HG03575 (cell line): ENCODE data around the gene JAK2.
"Not testable (repeated sequence)": the region's sequence is repeated elsewhere in the genome, so short reads cannot be mapped to it uniquely, and the experiment has no call there.

Source experiments
- ATAC-seq: cut with Tn5 transposase; IDR thresholded peaks from one replicate; pipeline ENCODE4 v1.9.1; 2021; ENCODE audit not compliant: unreplicated experiment, insufficient number of reproducible peaks, low FRiP score; ENCODE audit errors: extremely low read depth

JAK2 gene

DNA sequence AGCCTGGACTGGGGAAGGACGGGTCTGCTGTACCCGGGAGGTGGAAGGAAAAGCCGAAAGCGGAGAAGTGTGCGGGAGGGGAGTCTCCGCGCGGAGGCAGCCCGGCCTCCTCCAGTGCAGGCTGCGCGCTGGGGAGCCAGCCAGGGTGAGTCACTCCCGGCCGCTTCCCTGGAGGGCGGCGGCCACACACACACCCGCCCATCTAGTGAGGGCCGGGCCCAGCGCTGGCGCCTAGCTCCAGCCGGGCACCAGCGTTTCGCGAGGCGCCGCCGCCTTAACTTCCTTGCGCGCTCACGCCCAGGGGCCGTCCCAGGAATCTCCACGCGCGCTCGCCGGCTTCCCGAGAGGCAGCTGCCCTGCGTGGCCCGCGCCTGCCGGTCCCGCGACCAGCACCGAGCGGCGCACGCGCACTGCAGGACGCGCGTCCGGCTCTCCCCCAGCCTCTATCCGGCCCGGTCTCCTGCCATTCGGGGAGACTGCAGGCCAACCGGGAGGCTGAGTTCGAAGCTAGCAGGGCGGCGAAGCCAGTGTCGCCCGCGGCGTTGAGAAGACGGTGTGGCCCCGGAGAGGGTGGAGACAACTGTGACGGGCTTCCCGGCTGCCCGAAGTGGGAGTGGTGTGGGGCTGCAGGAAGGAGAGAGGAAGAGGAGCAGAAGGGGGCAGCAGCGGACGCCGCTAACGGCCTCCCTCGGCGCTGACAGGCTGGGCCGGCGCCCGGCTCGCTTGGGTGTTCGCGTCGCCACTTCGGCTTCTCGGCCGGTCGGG, at the start of gene JAK2:
Gene JAK2 (plus strand): TSS at position 652 of the 765 bp plus-strand sequence. CDS start 36,716 bp downstream, outside the sequence.
- peak; percentile 34 for ATAC-seq

DNA sequence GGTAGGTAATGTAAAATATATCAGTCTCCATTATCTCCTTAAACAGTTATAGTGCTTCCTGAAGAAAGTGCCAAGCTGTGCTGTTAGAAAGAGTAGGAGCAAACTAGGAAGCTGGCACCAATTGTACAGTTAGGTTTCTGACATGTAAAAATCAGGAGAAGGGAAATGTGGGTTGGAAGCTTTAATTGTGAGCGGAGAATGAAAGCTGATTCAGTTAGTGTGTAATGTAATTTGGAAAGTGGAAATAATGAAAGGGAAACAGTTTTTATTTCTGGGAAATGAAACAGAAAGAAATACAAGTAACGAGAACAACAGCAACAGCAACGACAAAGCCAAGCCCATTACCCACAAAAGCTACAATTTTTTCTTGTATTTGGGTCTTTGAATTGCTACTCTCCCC, 48.8 kb upstream of the JAK2 start:
- ATAC-seq = no peak

DNA sequence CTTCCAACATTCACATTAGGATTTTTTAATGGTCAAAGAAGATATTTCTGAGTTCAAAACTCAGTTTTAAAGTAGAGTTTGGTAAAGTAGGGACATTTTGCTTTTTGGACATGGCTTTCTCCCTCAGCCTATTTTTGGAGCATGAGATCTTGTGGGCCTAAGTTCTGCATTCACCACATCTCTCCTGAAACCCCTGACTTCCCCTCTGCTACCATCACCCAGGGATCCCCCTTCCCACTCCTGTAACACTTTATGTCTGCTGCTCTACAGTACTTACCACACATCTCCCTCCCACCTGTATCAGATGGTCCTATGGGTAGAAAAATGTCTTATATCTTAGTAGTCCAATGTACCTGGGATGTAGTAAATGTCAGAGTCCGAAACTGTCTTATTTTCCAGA, 48.2 kb upstream of the JAK2 start:
- ATAC-seq = peak; percentile 29

DNA sequence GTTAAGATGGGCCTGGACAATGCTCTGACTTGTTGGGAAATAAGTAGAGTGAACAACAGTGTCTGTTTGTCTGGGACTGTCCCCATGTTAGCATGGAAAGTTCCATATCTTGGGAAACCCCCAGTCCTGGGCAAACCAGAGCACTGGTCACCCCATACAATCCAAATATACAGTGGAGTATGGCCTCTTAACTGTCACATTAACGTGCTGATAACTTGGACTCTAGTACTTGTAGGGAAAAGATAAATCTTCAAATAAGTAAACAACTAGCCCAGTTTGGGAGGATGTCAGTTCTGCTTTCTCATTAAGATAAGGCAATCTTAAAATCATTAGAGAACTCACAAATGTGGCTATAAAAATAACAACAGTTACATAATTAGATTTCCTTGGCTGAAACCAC, 47.6 kb upstream of the JAK2 start:
- ATAC-seq = no peak

DNA sequence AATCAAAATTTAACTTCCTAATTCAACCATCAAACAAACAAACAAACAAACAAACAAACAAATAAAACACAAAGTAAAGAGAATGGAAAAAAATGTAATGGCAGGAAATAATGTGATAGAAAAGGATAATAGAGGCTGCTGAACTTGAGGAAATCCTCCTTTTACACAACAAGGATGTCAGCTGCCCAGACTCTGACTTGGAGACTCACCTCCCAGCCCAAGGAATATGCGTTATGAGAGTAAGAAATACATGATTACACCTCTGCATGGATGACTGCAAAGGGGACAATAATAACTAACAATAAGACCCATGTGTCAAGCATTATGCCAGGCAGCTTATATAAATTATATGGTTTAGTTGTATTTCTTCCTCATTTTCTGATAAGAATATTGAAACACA, 46.6 kb upstream of the JAK2 start:
- no peak for ATAC-seq

DNA sequence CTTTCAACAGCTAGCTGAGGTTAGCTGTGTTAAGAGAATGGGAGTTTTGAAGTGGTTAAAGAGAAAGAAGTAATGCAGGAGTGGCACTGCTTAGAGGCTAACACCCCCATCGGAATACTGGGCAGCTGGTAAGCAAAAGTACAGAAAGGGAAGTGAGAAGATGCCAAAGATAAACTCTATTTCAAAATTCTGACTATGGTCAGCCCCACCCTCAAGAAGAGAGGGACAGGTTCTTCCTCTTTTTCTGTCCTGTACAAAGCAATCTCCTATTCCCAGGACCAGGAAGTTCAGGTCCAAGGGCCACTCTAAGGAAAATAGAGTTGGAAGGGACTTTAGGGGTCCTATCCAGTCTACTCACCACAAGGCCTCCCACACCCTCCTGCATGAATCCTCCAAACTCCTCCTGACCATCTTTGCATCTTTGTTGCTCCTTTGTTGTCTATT, 45.9 kb upstream of the JAK2 start:
- ATAC-seq = peak; percentile 77

DNA sequence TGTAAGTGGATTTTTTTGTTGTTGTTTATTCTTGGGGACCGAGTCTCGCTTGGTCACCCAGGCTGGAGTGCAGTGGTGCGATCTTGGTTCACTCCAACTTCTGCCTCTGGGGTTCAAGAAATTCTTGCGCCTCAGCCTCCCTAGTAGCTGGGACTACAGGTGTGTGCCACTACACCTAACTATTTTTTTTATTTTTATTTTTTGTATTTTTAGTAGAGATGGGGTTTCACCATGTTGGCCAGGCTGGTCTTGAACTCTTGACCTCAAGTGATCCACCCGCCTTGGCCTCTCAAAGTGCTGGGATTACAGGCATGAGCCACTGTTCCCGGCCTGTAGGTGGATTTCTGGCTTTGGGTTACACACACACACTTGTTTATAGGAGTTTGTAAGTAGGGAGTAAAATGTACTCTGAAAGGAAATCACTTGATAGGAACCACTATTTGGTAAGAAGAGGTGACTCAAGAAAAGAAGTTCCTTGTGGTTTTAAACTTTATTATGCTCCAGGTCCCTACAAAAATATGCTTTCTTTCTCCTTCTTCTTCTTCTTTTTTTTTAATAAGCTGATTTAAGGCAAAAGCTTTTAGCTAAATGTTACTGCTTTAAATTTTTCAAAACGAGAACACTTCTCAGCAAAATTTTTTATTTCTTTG, 42.9 kb upstream of the JAK2 start:
- ATAC-seq = not testable (repeated sequence)

DNA sequence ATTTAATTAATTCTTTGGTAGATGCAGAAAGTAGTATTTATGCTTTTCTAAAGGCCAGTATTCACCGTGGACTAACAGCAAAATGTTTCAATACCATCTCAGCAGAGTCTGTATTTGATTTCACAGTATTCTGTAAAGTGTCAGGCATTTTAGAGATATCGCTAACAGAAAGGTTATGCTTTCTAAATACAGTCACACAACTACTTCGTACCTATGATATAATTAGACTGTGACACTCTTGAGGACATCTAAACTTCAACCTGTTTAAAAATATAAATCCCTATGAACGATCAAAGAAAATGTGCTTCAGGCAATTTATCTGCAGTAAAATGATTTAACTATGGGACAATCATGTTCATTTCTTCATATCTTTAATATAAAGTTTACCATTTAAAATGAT, 41.7 kb upstream of the JAK2 start:
- no peak for ATAC-seq

DNA sequence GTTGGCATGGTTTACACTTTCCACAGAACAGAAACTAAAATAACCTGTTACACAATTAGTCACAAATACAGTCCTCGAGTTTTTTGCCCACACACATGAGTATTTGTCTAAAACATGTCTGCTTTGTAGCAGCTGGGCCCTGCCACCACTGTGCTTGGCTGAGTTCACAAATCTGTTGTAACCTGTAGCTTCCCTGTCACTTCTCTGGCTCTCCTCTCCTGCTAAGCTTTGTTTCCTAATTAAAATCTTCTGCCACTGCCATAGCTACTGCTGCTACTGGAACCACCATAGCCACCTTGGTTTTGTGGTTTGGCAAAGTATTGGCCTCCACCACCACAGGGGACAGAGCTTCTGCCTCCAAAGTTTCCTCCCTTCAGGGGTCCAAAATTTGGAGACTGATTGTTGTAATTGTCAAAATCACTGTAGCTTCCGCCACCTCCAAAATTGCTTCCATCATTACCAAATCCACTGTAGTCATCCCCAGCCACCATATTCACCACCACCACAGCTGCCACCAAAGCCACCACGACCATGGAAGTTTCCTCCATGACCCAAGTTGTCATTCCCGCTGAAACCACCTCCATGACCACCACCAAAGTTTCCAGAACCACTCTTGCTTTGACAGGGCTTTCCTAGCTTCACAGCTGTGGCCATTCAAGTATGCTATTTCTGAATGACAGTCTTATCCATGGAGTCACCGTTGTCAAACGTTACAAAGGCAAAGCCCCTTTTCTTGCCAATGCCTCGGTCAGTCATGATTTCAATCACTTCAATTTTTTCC, 40.5 kb upstream of the JAK2 start:
- not testable (repeated sequence) for ATAC-seq

DNA sequence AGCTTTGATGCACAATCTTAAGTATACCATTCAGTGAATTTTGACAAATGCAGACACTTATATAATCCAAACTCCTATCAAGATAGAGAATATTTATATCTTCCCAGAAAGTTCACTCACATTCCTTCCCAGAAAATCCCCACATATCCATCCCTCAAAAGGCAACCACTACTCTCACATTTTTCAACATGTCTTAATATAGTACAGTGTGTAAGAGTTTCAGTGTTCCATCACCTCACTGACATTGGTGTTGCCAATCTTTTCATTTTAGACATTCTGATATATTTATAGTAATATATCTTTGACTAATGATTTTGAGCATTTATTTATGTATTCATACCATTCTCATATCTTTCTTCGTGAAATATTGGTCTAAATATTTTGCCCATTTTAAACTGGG, 38.1 kb upstream of the JAK2 start:
- ATAC-seq = no peak

DNA sequence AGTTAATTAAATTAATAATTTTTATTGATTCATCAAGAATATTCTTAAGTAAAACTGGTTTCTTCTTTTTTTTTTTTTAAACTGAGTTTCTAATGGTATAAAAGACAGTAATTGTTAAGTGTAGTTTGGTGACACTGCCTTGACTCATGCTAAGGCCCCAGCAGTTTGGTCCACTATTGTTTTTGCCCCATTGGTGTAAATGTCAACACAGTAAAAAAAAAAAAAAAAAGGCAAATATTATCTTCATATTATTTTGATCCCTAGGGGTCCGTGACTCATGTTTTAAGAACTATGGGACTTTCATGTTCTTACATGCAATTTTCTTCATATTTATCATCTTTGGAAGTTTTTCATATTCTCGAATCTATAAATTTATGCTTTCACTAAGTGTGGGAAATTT, 29.2 kb upstream of the JAK2 start:
- no peak for ATAC-seq

DNA sequence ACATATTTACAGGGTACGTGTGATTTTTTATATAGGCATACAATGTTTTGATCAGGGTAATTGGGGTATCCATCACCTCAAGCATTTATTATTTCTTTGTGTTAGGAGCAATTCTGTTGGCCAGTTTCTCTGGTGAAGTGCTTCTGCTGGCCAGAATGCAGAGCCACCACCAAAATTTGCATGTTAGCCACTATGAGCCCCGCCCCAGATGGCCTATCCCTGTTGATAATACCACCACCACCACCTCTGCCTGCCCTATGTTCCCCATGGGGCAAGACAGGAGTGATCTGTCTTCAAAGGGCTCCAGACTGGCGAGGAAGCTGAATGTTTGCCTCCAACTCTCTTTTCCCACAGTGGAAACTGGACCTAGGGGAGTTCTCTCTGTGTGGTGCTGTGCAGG, 26.0 kb upstream of the JAK2 start:
- ATAC-seq = no peak

DNA sequence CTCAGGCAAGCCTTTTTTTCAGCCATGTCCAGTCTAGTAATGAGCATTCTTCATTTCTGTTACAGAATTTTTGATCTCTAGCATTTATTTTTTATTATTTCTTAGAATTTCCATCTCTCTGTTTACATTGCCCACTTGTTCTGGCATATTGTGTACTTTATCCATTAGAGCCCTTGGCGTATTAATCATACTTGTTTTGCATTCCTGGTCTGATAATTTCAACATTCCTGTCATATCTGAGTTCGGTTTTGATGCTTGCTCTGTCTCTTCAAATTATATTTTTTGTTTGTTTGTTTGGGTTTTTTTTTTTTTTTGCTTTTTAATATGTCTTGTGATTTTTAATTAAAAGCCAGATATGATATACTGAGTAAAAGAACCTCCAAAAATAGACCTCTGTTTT, 23.0 kb upstream of the JAK2 start:
- ATAC-seq = no peak

DNA sequence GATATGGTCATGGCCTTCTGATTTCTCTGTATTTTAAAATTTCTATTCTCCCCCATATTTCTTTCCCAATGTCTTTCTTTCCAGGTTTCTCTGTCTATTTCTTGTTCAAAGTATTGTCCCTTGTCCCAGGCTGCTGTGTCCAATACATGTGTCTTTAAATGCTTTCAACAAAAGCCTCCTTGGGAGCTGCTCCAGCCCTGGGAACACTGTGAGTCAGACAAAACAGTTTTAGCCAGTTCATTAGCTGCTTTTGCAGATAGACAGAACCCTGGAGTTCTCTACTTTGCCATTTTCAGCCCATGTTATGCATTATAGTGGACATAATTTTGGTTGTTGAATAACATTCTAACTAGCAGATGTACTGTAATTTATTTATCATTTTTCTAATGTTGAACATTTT, 20.5 kb upstream of the JAK2 start:
- no peak for ATAC-seq

DNA sequence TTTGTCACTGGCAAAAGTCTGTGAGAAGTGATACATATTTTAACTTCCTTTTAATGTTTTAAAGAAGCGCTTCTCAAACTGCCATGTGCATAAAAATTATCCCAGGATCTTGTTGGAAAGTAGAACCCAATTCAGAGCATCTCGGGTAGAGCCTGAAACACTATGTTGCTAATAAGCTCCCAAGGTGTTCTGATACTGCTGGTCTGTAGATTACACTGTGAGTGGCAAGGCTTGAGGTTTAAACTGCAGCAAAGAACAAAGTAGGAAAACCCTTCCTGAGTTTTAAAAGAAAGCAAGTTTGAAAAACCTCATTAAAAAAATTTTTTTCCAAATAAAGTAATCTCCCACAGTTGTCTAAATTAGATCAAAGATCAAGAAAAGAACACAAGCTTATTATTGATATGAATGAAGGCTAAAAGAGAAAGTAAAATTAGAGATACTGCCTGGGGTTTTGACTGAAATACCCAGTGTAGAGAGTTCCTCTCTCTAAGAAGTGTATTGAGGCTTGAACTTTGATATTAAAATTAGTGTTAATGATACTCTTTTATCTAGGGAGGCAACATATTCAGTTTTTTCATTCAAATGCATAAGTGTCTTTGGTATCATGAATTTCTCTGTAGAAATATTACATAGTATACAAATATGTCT, 19.8 kb upstream of the JAK2 start:
- ATAC-seq = no peak

DNA sequence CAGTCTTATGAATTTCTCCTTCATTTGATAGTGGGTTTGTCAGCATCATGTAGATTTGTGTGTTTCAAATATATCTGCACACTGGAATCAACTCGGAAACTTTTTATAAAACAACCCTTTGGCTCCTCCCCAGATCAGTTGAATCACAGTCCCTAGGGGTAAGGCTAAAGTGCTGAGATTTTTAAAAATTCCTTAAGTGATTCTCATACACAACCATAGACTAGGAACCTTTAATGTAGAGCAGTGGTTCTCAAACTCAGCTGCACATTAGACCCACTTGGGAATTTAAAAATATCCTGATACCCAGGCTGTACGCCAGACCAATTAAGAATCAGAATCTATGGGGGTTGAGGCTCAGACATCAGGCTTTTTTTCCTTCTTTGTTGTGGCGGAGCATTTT, 17.5 kb upstream of the JAK2 start:
- no peak for ATAC-seq

DNA sequence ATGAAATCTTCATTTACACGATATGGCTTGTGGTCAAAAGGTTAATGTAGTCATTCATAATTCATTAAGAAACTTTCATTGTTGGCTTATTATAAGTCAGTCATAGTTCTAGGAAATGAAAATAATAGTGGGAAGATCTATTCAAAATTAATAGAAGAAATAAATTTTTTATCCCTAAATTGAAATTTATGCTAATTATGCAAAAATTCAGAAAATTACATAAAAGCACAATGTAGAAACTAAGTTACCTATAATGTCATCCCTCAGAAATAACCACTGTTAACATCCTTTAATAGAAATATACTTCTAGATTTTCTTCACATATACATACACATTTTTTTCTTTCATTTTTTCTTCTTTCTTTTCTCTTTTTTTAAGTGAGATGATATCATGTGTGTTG, 15.9 kb upstream of the JAK2 start:
- ATAC-seq = no peak

DNA sequence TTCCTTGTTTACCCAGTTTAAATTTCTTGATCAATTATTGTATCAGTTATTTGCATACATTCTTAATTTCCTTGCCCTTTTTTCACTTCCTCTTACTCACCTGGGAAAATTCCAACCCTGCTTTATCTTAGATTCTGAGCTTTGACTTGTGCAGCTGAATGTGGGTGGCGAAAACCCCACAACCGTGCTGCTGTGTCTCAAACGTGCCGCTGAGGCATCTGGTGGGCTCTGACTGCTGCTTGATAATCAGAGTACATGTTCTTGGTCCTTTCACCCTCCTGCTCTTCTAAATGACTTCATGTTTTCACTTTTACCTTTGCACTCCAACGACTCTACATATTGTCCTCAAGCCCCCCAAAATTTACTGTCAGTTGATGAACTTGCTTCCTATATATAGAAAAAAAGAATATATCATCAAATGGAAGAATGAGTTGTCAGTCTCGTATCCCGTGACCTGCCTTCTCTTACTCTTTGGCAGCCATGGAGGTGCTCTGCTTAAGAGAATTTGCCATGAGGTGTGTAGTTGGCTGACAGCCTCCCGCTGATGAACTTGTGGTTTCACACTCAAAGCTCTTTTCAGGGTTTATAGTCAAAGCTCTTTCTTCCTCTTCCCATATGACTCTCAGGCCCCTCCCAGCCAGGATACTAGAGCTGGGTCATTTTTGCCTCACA, 14.0 kb upstream of the JAK2 start:
- ATAC-seq = peak; percentile 78

DNA sequence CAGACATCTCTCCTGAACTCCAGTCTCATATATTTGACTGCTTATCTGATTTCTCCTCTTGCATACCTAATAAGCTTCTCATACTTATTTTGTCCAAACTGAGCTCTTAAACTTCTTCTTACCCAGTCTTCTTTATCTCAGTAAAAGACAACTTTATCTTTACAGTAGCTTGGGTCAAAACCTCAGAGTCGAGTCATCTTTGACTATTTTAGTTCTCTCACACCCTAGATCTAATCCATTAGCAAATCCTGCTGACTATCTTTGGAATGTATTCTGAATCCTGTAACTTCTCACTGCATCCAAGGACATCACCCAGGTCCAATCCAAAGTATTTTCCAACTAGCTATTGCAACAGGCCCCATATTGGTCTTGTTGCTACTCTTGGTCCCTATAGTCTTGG, 11.8 kb upstream of the JAK2 start:
- ATAC-seq = no peak
